Measurements from ENCODE around the gene NUP210.
A peak's percentile ranks its signal among the peaks of the same experiment; 100 is the strongest.

DNA sequence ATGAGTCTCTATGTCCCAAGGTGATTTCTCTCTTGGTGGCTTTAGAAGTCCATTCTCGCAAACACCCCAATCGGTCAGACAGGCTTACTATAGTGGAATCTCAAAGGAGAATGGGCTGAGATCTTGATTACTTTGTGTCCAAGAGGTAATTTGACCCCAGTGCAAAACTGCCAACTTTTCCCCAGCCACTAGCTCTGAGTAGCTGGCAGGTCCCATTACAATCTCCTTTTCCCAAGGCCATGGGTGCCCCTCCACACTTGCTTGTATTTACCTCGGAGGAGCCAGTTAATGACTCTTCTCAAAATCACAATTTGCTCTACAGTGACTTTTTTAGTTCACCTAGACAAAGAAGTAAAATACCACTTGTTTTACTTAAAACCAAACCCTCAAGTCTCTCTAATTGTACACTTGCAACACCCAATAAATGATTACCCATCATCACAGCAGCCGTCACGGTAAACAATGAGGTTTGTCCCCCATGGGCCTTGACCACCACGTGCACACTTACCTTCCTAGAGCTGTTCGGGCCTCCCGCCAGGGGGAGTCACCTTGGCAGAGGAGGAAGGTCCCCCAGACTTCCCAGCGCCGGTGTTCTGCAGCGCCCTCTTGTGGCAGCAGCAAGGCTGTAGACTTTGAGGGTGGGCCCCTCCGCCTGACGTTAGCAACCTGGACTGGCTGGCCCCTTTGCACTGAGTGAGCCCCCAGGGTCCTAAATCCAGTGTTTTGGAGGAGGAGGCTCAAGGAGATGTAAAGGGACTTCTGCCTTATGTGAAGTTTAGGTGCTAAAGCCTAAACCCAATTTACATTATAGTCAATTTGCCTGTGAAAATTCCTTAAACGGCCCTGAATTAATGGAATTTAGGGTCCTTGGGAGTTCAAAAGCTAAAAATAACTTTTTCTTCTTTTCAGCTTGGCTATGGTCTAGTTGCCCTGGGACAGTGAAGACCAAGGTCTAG lies 41.3 kb upstream of the NUP210 start:
- TF ChIP-seq, protein P1, sequence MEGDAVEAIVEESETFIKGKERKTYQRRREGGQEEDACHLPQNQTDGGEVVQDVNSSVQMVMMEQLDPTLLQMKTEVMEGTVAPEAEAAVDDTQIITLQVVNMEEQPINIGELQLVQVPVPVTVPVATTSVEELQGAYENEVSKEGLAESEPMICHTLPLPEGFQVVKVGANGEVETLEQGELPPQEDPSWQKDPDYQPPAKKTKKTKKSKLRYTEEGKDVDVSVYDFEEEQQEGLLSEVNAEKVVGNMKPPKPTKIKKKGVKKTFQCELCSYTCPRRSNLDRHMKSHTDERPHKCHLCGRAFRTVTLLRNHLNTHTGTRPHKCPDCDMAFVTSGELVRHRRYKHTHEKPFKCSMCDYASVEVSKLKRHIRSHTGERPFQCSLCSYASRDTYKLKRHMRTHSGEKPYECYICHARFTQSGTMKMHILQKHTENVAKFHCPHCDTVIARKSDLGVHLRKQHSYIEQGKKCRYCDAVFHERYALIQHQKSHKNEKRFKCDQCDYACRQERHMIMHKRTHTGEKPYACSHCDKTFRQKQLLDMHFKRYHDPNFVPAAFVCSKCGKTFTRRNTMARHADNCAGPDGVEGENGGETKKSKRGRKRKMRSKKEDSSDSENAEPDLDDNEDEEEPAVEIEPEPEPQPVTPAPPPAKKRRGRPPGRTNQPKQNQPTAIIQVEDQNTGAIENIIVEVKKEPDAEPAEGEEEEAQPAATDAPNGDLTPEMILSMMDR (IDR thresholded peaks at IDR 0.05): peak in 1 of 4 experiments; percentile 37
- TF ChIP-seq POLR2A (IDR thresholded peaks at IDR 0.05): no peak
- TF ChIP-seq POLR2AphosphoS5 (IDR thresholded peaks at IDR 0.05): no peak
- TF ChIP-seq EP300 (IDR thresholded peaks at IDR 0.05): no peak
